ENCODE measurements around the gene SGSM1.
"Not testable (repeated sequence)": the region's sequence is repeated elsewhere in the genome, so short reads cannot be mapped to it uniquely, and the experiment has no call there.

SGSM1 gene

GRCh38 chr22:24837517-24837916 is 31.5 kb downstream of the SGSM1 start:
- H3K4me3 ChIP-seq (ENCODE audit: low read length in 2 of 2); H3K9ac ChIP-seq (ENCODE audit: low read depth in 1 of 2, low read length in 2 of 2); H3K27me3 ChIP-seq (ENCODE audit: control insufficient read depth in 2 of 2, insufficient read depth in 2 of 2, low read length in 2 of 2); H3K4me1 ChIP-seq (ENCODE audit: control insufficient read depth in 2 of 2, insufficient read depth in 2 of 2, low read length in 2 of 2); H3K36me3 ChIP-seq (ENCODE audit: control insufficient read depth in 2 of 2, insufficient read depth in 2 of 2, low read length in 2 of 2); H3K9me3 ChIP-seq (ENCODE audit: control insufficient read depth in 2 of 2, low read length in 2 of 2); H3K27ac ChIP-seq (ENCODE audit: low read depth in 2 of 2, low read length in 2 of 2): not testable (repeated sequence)

- Histone ChIP-seq H3K36me3 (ENCODE audit: control insufficient read depth in 2 of 2, insufficient read depth in 2 of 2, low read length in 2 of 2) (no peaks in the 10 kb centered on the region), H3K4me1 (ENCODE audit: control insufficient read depth in 2 of 2, insufficient read depth in 2 of 2, low read length in 2 of 2) (peaks cover 0 to 10% of the 10 kb centered on the region in 2 donors), H3K27ac (ENCODE audit: low read depth in 2 of 2, low read length in 2 of 2) (peak overlapping the region in 1 of 2 donors; percentile 20), H3K9ac (ENCODE audit: low read depth in 1 of 2, low read length in 2 of 2) (no peak overlapping the region), H3K4me3 (ENCODE audit: low read length in 2 of 2) (no peak overlapping the region), H3K27me3 (ENCODE audit: control insufficient read depth in 2 of 2, insufficient read depth in 2 of 2, low read length in 2 of 2) (no peaks in the 10 kb centered on the region), H3K9me3 (ENCODE audit: control insufficient read depth in 2 of 2, low read length in 2 of 2) (no peaks in the 10 kb centered on the region)
Measured at GRCh38 chr22:24841261-24841660, 35.2 kb downstream of the SGSM1 start.

DNA sequence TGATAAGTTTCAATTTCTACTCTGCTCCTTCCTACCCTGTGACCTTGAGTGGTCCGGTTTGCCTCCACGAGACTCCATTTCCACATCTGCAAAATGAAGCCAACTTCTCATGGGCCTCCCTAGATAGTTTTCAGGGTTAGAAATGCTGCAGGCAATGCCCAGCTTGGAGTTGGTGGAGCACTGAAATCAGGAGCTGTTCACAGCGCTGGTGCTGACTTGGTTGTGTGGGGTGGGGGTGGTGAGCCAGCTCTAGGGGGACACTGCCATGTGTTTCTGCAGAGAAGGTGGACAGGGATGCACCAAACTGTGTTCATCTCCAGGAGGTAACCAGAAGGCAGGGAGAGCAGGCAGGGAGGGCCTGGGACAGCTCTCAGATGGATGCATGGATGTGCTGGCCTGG is 37.0 kb downstream of the SGSM1 start:
- no peak overlapping the region for H3K9ac ChIP-seq (ENCODE audit: low read depth in 1 of 2, low read length in 2 of 2)
- no peaks in the 10 kb centered on the region for H3K9me3 ChIP-seq (ENCODE audit: control insufficient read depth in 2 of 2, low read length in 2 of 2)
- H3K27ac ChIP-seq (ENCODE audit: low read depth in 2 of 2, low read length in 2 of 2), result no peak overlapping the region
- no peaks in the 10 kb centered on the region for H3K36me3 ChIP-seq (ENCODE audit: control insufficient read depth in 2 of 2, insufficient read depth in 2 of 2, low read length in 2 of 2)
- no peaks in the 10 kb centered on the region for H3K27me3 ChIP-seq (ENCODE audit: control insufficient read depth in 2 of 2, insufficient read depth in 2 of 2, low read length in 2 of 2)
- no peak overlapping the region for H3K4me3 ChIP-seq (ENCODE audit: low read length in 2 of 2)
- peaks cover 0 to 8% of the 10 kb centered on the region in 2 donors for H3K4me1 ChIP-seq (ENCODE audit: control insufficient read depth in 2 of 2, insufficient read depth in 2 of 2, low read length in 2 of 2)

DNA sequence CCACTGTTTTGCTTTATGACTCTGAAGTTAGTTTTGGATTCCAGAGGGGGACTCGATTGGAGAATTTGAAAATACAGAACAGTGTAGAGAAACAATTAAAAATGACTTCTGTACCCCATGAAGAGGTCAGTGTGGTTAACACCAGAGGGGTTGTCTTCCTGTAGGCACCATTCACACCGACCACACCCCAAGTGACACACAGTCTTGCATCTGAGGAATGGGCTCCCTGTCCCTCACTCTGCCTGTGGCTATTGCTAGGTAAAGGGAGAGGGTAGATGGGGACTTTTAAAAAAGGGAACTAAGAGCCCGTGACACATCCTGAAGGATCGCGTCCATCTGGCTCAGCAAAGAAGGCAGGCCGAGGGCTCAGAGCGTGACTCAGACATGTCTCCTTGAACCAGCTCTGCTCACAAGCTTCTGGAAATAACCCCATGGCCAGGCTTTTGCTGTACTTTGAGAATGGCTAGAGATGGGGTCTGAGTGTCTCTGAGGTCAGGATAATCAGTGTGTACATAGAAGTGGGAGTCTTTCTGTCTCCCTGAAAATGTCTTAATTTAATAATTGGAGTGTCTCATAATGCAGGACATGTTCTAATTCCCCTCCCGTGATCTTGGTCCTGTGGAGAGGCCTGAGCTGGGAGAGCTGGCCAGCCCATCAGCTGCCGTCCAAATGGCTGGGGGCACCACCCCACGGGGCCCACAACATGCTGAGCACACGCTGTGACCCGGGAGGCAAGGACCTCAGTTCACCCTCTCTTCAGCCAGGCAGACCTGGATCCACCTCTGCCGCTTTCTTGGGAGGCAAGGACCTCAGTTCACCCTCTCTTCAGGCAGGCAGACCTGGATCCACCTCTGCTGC is 39.3 kb downstream of the SGSM1 start:
- Histone ChIP-seq H3K36me3 (ENCODE audit: control insufficient read depth in 2 of 2, insufficient read depth in 2 of 2, low read length in 2 of 2) (no peaks in the 10 kb centered on the region), H3K27ac (ENCODE audit: low read depth in 2 of 2, low read length in 2 of 2) (no peak overlapping the region), H3K9me3 (ENCODE audit: control insufficient read depth in 2 of 2, low read length in 2 of 2) (no peaks in the 10 kb centered on the region), H3K9ac (ENCODE audit: low read depth in 1 of 2, low read length in 2 of 2) (no peak overlapping the region), H3K4me1 (ENCODE audit: control insufficient read depth in 2 of 2, insufficient read depth in 2 of 2, low read length in 2 of 2) (peaks cover 0 to 8% of the 10 kb centered on the region in 2 donors), H3K4me3 (ENCODE audit: low read length in 2 of 2) (no peak overlapping the region), H3K27me3 (ENCODE audit: control insufficient read depth in 2 of 2, insufficient read depth in 2 of 2, low read length in 2 of 2) (no peaks in the 10 kb centered on the region)

- Histone ChIP-seq H3K27ac (ENCODE audit: low read depth in 2 of 2, low read length in 2 of 2) (no peak overlapping the region), H3K27me3 (ENCODE audit: control insufficient read depth in 2 of 2, insufficient read depth in 2 of 2, low read length in 2 of 2) (no peaks in the 10 kb centered on the region), H3K9ac (ENCODE audit: low read depth in 1 of 2, low read length in 2 of 2) (no peak overlapping the region), H3K4me1 (ENCODE audit: control insufficient read depth in 2 of 2, insufficient read depth in 2 of 2, low read length in 2 of 2) (no peaks in the 10 kb centered on the region), H3K4me3 (ENCODE audit: low read length in 2 of 2) (no peak overlapping the region), H3K9me3 (ENCODE audit: control insufficient read depth in 2 of 2, low read length in 2 of 2) (no peaks in the 10 kb centered on the region), H3K36me3 (ENCODE audit: control insufficient read depth in 2 of 2, insufficient read depth in 2 of 2, low read length in 2 of 2) (no peaks in the 10 kb centered on the region)
Measured at GRCh38 chr22:24847490-24847889, 41.5 kb downstream of the SGSM1 start.

DNA sequence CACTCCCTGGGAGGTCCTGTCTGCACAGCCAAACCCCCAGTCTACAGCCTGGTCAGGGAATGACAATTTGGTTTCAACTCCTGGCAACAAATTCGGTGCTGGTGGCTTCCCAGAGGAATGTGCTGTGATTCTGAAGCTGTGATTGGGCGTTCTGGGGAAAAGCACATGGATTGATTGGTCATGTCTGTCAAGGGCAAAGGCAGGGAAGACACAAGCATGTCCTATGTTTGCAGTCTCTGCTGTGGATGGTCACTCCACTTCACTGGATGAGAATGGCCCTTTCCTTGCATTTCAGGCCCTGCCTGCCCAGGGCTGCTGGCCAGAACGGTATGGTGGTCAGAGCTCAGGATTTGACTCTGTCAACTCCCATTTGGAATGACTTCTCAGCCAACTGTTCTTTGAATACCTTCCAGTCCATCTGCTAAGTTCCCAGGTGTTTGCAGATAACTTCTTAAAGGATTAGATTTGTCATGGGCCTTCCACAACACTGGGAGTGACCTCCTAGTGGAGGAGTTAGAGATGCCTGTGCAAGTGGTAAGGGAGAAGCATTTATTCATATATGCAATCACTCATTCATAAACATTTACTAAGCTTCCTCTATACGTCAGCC is 42.7 kb downstream of the SGSM1 start:
- H3K4me1 ChIP-seq (ENCODE audit: control insufficient read depth in 2 of 2, insufficient read depth in 2 of 2, low read length in 2 of 2), result no peaks in the 10 kb centered on the region
- no peaks in the 10 kb centered on the region for H3K36me3 ChIP-seq (ENCODE audit: control insufficient read depth in 2 of 2, insufficient read depth in 2 of 2, low read length in 2 of 2)
- no peaks in the 10 kb centered on the region for H3K27me3 ChIP-seq (ENCODE audit: control insufficient read depth in 2 of 2, insufficient read depth in 2 of 2, low read length in 2 of 2)
- no peak overlapping the region for H3K27ac ChIP-seq (ENCODE audit: low read depth in 2 of 2, low read length in 2 of 2)
- no peak overlapping the region for H3K4me3 ChIP-seq (ENCODE audit: low read length in 2 of 2)
- no peak overlapping the region for H3K9ac ChIP-seq (ENCODE audit: low read depth in 1 of 2, low read length in 2 of 2)
- no peaks in the 10 kb centered on the region for H3K9me3 ChIP-seq (ENCODE audit: control insufficient read depth in 2 of 2, low read length in 2 of 2)

DNA sequence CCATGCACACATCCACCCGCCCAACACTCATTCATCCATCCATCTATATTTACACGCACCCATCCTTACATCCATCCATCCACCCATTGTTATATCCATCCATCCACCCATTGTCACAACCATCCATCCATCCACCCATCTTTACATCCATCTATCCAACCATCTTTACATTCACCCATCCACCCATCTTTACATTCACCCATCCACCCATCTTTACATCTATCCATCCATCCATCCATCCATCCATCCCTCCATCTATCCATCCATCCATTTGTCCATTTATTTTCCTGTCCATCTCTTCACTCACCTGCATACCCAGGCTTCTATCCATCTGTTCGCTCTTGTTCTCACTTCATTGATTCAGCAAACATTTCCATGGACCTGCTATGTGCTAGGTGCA is 49.8 kb downstream of the SGSM1 start:
- Histone ChIP-seq H3K9ac (ENCODE audit: low read depth in 1 of 2, low read length in 2 of 2) (no peak overlapping the region), H3K27ac (ENCODE audit: low read depth in 2 of 2, low read length in 2 of 2) (no peak overlapping the region), H3K4me1 (ENCODE audit: control insufficient read depth in 2 of 2, insufficient read depth in 2 of 2, low read length in 2 of 2) (no peaks in the 10 kb centered on the region), H3K4me3 (ENCODE audit: low read length in 2 of 2) (no peak overlapping the region), H3K36me3 (ENCODE audit: control insufficient read depth in 2 of 2, insufficient read depth in 2 of 2, low read length in 2 of 2) (peaks cover 0 to 3% of the 10 kb centered on the region in 2 donors), H3K9me3 (ENCODE audit: control insufficient read depth in 2 of 2, low read length in 2 of 2) (no peaks in the 10 kb centered on the region), H3K27me3 (ENCODE audit: control insufficient read depth in 2 of 2, insufficient read depth in 2 of 2, low read length in 2 of 2) (no peaks in the 10 kb centered on the region)

DNA sequence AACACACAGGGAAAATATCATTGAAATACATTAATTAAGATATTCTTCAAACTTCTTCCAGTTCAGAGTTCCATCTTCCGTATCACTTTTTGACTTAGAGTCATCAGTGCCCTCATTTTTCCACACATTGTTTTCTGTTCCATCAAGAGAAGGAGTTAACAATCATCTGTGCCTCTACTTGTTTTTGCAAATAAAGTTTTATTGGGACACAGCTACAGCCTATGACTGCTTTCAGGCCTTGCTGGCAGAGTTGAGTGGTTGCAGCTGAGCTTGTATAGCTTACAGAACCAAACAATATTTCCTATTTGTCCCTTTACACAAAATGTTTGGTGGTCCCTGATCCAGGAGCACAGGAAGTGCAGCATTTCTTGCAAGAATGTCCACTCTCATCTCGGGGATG is 51.6 kb downstream of the SGSM1 start:
- peaks cover 0 to 5% of the 10 kb centered on the region in 2 donors for H3K36me3 ChIP-seq (ENCODE audit: control insufficient read depth in 2 of 2, insufficient read depth in 2 of 2, low read length in 2 of 2)

DNA sequence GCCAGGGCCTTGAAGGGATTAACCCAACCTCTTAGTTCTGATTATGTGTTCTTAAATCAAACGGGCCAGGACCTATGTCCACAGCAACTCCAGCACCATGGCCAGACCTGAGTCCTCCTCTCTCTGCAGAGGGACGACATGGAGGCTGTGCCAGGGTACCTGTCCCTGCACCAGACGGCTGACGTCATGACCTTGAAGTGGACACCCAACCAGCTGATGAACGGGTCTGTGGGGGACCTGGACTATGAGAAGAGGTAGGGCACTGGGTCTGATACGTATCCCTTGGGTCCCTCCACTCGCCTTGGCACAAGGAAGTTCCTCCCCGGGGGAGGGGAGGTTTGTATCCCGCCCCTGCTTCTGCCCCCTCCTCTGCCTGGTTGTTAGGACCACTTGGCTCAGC is 53.6 kb downstream of the SGSM1 start:
- H3K4me1 ChIP-seq (ENCODE audit: control insufficient read depth in 2 of 2, insufficient read depth in 2 of 2, low read length in 2 of 2), result no peaks in the 10 kb centered on the region
- H3K36me3 ChIP-seq (ENCODE audit: control insufficient read depth in 2 of 2, insufficient read depth in 2 of 2, low read length in 2 of 2), result peaks cover 0 to 7% of the 10 kb centered on the region in 2 donors
- no peak overlapping the region for H3K4me3 ChIP-seq (ENCODE audit: low read length in 2 of 2)
- H3K27me3 ChIP-seq (ENCODE audit: control insufficient read depth in 2 of 2, insufficient read depth in 2 of 2, low read length in 2 of 2), result no peaks in the 10 kb centered on the region
- H3K9ac ChIP-seq (ENCODE audit: low read depth in 1 of 2, low read length in 2 of 2), result no peak overlapping the region
- no peaks in the 10 kb centered on the region for H3K9me3 ChIP-seq (ENCODE audit: control insufficient read depth in 2 of 2, low read length in 2 of 2)
- H3K27ac ChIP-seq (ENCODE audit: low read depth in 2 of 2, low read length in 2 of 2), result no peak overlapping the region

More for the DNA sequence above, 51.6 kb downstream of the SGSM1 start:
- Histone ChIP-seq H3K4me3 (ENCODE audit: low read length in 2 of 2) (no peak overlapping the region), H3K27me3 (ENCODE audit: control insufficient read depth in 2 of 2, insufficient read depth in 2 of 2, low read length in 2 of 2) (no peaks in the 10 kb centered on the region), H3K27ac (ENCODE audit: low read depth in 2 of 2, low read length in 2 of 2) (no peak overlapping the region), H3K9ac (ENCODE audit: low read depth in 1 of 2, low read length in 2 of 2) (no peak overlapping the region), H3K4me1 (ENCODE audit: control insufficient read depth in 2 of 2, insufficient read depth in 2 of 2, low read length in 2 of 2) (no peaks in the 10 kb centered on the region), H3K9me3 (ENCODE audit: control insufficient read depth in 2 of 2, low read length in 2 of 2) (no peaks in the 10 kb centered on the region)

- H3K36me3 ChIP-seq (ENCODE audit: control insufficient read depth in 2 of 2, insufficient read depth in 2 of 2, low read length in 2 of 2), result peaks cover 0 to 4% of the 10 kb centered on the region in 2 donors
- H3K27ac ChIP-seq (ENCODE audit: low read depth in 2 of 2, low read length in 2 of 2), result peak overlapping the region in 1 of 2 donors; percentile 44
- H3K27me3 ChIP-seq (ENCODE audit: control insufficient read depth in 2 of 2, insufficient read depth in 2 of 2, low read length in 2 of 2), result no peaks in the 10 kb centered on the region
- H3K9ac ChIP-seq (ENCODE audit: low read depth in 1 of 2, low read length in 2 of 2), result peak overlapping the region in 1 of 2 donors; percentile 12
- peak overlapping the region in 1 of 2 donors; percentile 36 for H3K4me3 ChIP-seq (ENCODE audit: low read length in 2 of 2)
- H3K4me1 ChIP-seq (ENCODE audit: control insufficient read depth in 2 of 2, insufficient read depth in 2 of 2, low read length in 2 of 2), result peaks cover 6 to 10% of the 10 kb centered on the region in 2 donors
- H3K9me3 ChIP-seq (ENCODE audit: control insufficient read depth in 2 of 2, low read length in 2 of 2), result no peaks in the 10 kb centered on the region
Measured at GRCh38 chr22:24865508-24865907, 59.5 kb downstream of the SGSM1 start.
